GM12878 (cell line): ENCODE results near the gene CHURC1. TPM values are rescaled to one million over a fixed set of nuclear protein-coding genes. Genes with fewer than 3 reads are reported as not detected.

Experiments
- ATAC-seq: fragments of 200-7000 bp; cut with Tn5 transposase; 3 replicates; pipeline ENCODE4 v1.9.1; 2020; ENCODE audit warnings: mild to moderate bottlenecking, moderate library complexity
- BruUV-seq: library from RNA; stranded (reverse); fragments of 400-500 nt; replicated peaks from 2 replicates; lab custom pipeline; 2021; lab: Mats Ljungman, UMichigan
- CTCF ChIA-PET: fragments of 300-600 bp; sonication (Branson Sonifier 250); formaldehyde crosslinking; extraction: SDS; loops from one replicate; lab custom pipeline; 2021; ENCODE audit warnings: inconsistent platforms; lab: Yijun Ruan, JAX
- POLR2A ChIA-PET: fragments of 350-600 bp; formaldehyde crosslinking; extraction: SDS; loops from one replicate; lab custom pipeline; 2021; ENCODE audit warnings: inconsistent platforms; lab: Charles Lee
- RAD21 ChIA-PET: fragments of 300-600 bp; sonication (Branson Sonifier 250); formaldehyde crosslinking; loops from one replicate; lab custom pipeline; 2023; ENCODE audit warnings: antibody characterized with exemption; ENCODE audit not compliant: unreplicated experiment; lab: Charles Lee
- SMC1A ChIA-PET: fragments of 300-600 bp; sonication (Branson Sonifier 250); formaldehyde crosslinking; loops from one replicate; lab custom pipeline; 2023; ENCODE audit not compliant: unreplicated experiment, uncharacterized antibody; lab: Charles Lee
- DNase-seq: peaks from one replicate; pipeline ENCODE4 v3.0.0-alpha.2; 2011; ENCODE audit warnings: low read depth, low spot score
- FAIRE-seq: peaks from 3 replicates; lab custom pipeline; 2011; peaks lifted over from hg19 to GRCh38; lab: Jason Lieb, UNC
- H2AFZ ChIP-seq: 2 replicates; pipeline ENCODE4 v1.6.0; 2011; ENCODE audit warnings: low read depth, low read length, control low read depth; ENCODE audit not compliant: control insufficient read depth
- H3K27ac ChIP-seq: 2 replicates; pipeline ENCODE4 v1.5.1; 2011; ENCODE audit warnings: control low read depth; ENCODE audit not compliant: control insufficient read depth, insufficient read depth
- H3K27me3 ChIP-seq, 2 experiments: replicated peaks in 1 of 2; 2 replicates each; pipeline versions ENCODE4 v1.6.0 to v1.6.1; 2011; ENCODE audit warnings: low read length in 1 of 2; ENCODE audit not compliant: control insufficient read depth in 2 of 2, insufficient read depth in 2 of 2
- H3K36me3 ChIP-seq, 2 experiments: 2 replicates each; pipeline ENCODE4 v1.5.1; 2011; ENCODE audit warnings: low read length in 1 of 2; ENCODE audit not compliant: control insufficient read depth in 2 of 2, insufficient read depth in 2 of 2
- H3K4me1 ChIP-seq: 2 replicates; pipeline ENCODE4 v1.6.1; 2011; ENCODE audit warnings: mild to moderate bottlenecking, low read length, moderate library complexity, mixed read lengths; ENCODE audit not compliant: control insufficient read depth, insufficient read depth
- H3K4me2 ChIP-seq: 2 replicates; pipeline ENCODE4 v1.6.0; 2011; ENCODE audit warnings: control low read depth; ENCODE audit not compliant: control insufficient read depth, insufficient read depth
- H3K4me3 ChIP-seq: fragments of 200-600 bp; sonication (generic); 2 replicates; pipeline ENCODE4 v1.5.1; 2016
- H3K79me2 ChIP-seq: 2 replicates; pipeline ENCODE4 v1.6.0; 2011; ENCODE audit warnings: low read length; ENCODE audit not compliant: control insufficient read depth, insufficient read depth
- H3K9ac ChIP-seq: 2 replicates; pipeline ENCODE4 v1.8.0; 2011; ENCODE audit warnings: low read length, control low read depth, mixed read lengths; ENCODE audit not compliant: control insufficient read depth, insufficient read depth
- H3K9me3 ChIP-seq: replicated peaks from 3 replicates; pipeline ENCODE4 v1.5.1; 2011; ENCODE audit warnings: mild to moderate bottlenecking, low read length; ENCODE audit not compliant: control insufficient read depth, insufficient read depth
- H4K20me1 ChIP-seq: 2 replicates; pipeline ENCODE4 v1.6.0; 2011; ENCODE audit not compliant: control insufficient read depth, insufficient read depth
- BHLHE40 ChIP-seq, 2 experiments: fragments of 450-650 bp in 1 of 2; IDR thresholded peaks; 2 replicates each; pipeline ENCODE4 v1.6.1; 2011 to 2017; ENCODE audit warnings: low read depth in 2 of 2, borderline replicate concordance in 1 of 2, improper control_type of control experiment in 1 of 2, low read length in 1 of 2, mild to moderate bottlenecking in 1 of 2
- ESRRA ChIP-seq: IDR thresholded peaks from 2 replicates; pipeline ENCODE4 v1.6.1; 2012; ENCODE audit warnings: mild to moderate bottlenecking, low read length, improper control_type of control experiment
- MEF2B ChIP-seq: fragments of 450-650 bp; IDR thresholded peaks from 2 replicates; pipeline ENCODE4 v1.6.1; 2018; ENCODE audit warnings: mild to moderate bottlenecking, moderate library complexity; ENCODE audit not compliant: partially characterized antibody, poor library complexity, severe bottlenecking
- YY1 ChIP-seq: IDR thresholded peaks from 2 replicates; pipeline ENCODE4 v1.6.1; 2011; ENCODE audit warnings: low read depth, mild to moderate bottlenecking, low read length
- ZBTB4 ChIP-seq: fragments of 450-650 bp; formaldehyde crosslinking; IDR thresholded peaks from 2 replicates; pipeline ENCODE4 v1.4.0; 2022; ENCODE audit warnings: mild to moderate bottlenecking, moderate library complexity
- WGBS: methylation state at CpG from one replicate; pipeline ENCODE4 v1.1.6; 2016; ENCODE audit warnings: low lambda C conversion rate; ENCODE audit not compliant: insufficient replicate concordance, insufficient coverage; ENCODE audit errors: missing lambda C conversion rate; 5-methylcytosine and 5-hydroxymethylcytosine counted together
- in situ Hi-C: fragments of 300-500 bp; cut with MboI; formaldehyde crosslinking; loops from 9 replicates; pipeline ENCODE4 v1.14.3; 2018; ENCODE audit warnings: mixed read lengths
- intact Hi-C: fragments of 100-400 bp; cut with micrococcal nuclease; formaldehyde crosslinking; loops from one replicate; pipeline ENCODE4 v1.14.2; 2022; ENCODE audit not compliant: unreplicated experiment
- polyA plus RNA-seq, 11 experiments: library from polyadenylated mRNA; depleted of rRNA in 4 of 11; unstranded in 6 of 11; stranded (reverse) in 5 of 11; fragments of >200 nt; fragmentation: Nextera tagmentation in 4 of 11; fragmentation: Illumina TruSeq in 1 of 11; extraction: Ambion mirVana in 4 of 11; extraction: Trizol in 1 of 11; gene quantifications; 1 replicate in 1 of 11; 2 replicates in 10 of 11; pipeline versions ENCODE4 v1.2.1 to v1.2.3, GENCODE V29; 2011 to 2016; ENCODE audit warnings: inconsistent platforms in 2 of 11, missing spikeins in 2 of 11, low read depth in 1 of 11
- total RNA-seq, 4 experiments: library from RNA; depleted of rRNA in 3 of 4; stranded (reverse); fragments of >200 nt in 3 of 4; fragmentation: Illumina TruSeq in 1 of 4; extraction: Trizol in 1 of 4; gene quantifications; 2 replicates each; pipeline versions ENCODE4 v1.2.1 to v1.2.3, GENCODE V29; 2013 to 2021

Gene CHURC1
- total and polyA plus RNA-seq, 10 of the 15 experiments (the other 5 are each of a cell fraction or from before 2014, with no cell fraction given): 41.0 to 421 (median 140) TPM

- TF ChIP-seq ZBTB4 (CRISPR knock-in tag): no peak
- TF ChIP-seq ESRRA: no peak
- TF ChIP-seq BHLHE40 (IDR thresholded peaks at IDR 0.05; ENCODE audit: borderline replicate concordance in 1 of 2, low read depth in 2 of 2, low read length in 1 of 2): no peak
These were observed 51.2 kb downstream of the CHURC1 start (continued) for GRCh38 chr14:64965356-64966000.

GRCh38 chr14:64966976-64967375 lies 52.7 kb downstream of the CHURC1 start:
- ATAC-seq (no peak), DNase-seq (no peak), FAIRE-seq (no peak)
- Histone ChIP-seq H3K79me2 (no peaks in the 10 kb centered on the region), H3K36me3 (no peaks in the 10 kb centered on the region), H2AFZ (no peak overlapping the region), H3K27me3 (no peaks in the 10 kb centered on the region; a peak in 2 of 4 replicates), H3K4me2 (no peak overlapping the region), H3K4me1 (no peaks in the 10 kb centered on the region), H3K9ac (no peak overlapping the region), H4K20me1 (no peaks in the 10 kb centered on the region), H3K27ac (no peak overlapping the region), H3K4me3 (no peak overlapping the region), H3K9me3 (no peaks in the 10 kb centered on the region)
- POLR2A ChIA-PET: interaction anchor here (0.6 kb wide), 1 partner anchor 44 kb away, joined by 5 read pairs; no protein-coding TSS in a partner anchor
- CTCF ChIA-PET: interaction anchor here (2.1 kb wide), 1 partner anchor 18 kb away, joined by 7 read pairs; no protein-coding TSS in a partner anchor
- in situ Hi-C loops (no loop called here), intact Hi-C loops (no loop called here)
- SMC1A ChIA-PET: interaction anchor here (2.1 kb wide), 1 partner anchor 11 kb away, joined by 6 read pairs; no protein-coding TSS in a partner anchor
- TF ChIP-seq MEF2B (no peak), YY1 (no peak)
- no TSS peak for BruUV-seq
- 76% methylated on average over 2 of the region's 2 CpGs for WGBS
- RAD21 ChIA-PET: no interaction called here
